Right atrium auricular region (tissue), 2 donors: ENCODE data around the gene COX7A2. TPM values are rescaled to one million over a fixed set of nuclear protein-coding genes. Genes with fewer than 3 reads are reported as not detected.

Experiments
- DNase-seq: peaks from one replicate; pipeline ENCODE4 v3.0.0-alpha.2; 2019; ENCODE audit warnings: low spot score
- H3K27ac ChIP-seq, 2 donors: fragments of 200-600 bp; sonication (generic); 1 replicate in 1 of 2; 2 replicates in 1 of 2; pipeline ENCODE4 v1.5.1; 2016 to 2019
- H3K27me3 ChIP-seq, 2 donors: fragments of 200-600 bp; sonication (generic); one replicate each; pipeline versions ENCODE4 v1.5.1 to v1.6.0; 2017 to 2019
- H3K36me3 ChIP-seq: fragments of 200-600 bp; sonication (generic); one replicate; pipeline ENCODE4 v1.5.1; 2016
- H3K4me1 ChIP-seq, 2 donors: fragments of 200-600 bp; sonication (generic); one replicate each; pipeline versions ENCODE4 v1.5.1 to v1.6.0; 2017 to 2019
- H3K4me3 ChIP-seq, 2 donors: fragments of 200-600 bp; sonication (generic); 1 replicate in 1 of 2; 2 replicates in 1 of 2; pipeline ENCODE4 v1.5.1; 2017 to 2019; ENCODE audit warnings: mild to moderate bottlenecking in 1 of 2, moderate library complexity in 1 of 2
- H3K9me3 ChIP-seq, 2 donors: fragments of 200-600 bp; sonication (generic); one replicate each; pipeline ENCODE4 v1.5.1; 2019
- CTCF ChIP-seq, 2 donors: fragments of 200-600 bp; sonication (generic); IDR thresholded peaks; one replicate each; pipeline ENCODE4 v1.5.1; 2019; ENCODE audit warnings: antibody characterized with exemption in 2 of 2
- total RNA-seq, 2 donors: library from RNA; depleted of rRNA; stranded (reverse); fragments of >200 nt; gene quantifications; one replicate each; pipeline ENCODE4 v1.1.0, GENCODE V29; 2016

The COX7A2 gene
- total RNA-seq, 2 donors from 2014 or later, result 647 to 2,028 TPM

- Histone ChIP-seq H3K36me3 (no peaks in the 10 kb centered on the region), H3K4me3 (no peak overlapping the region)
- no peak for TF ChIP-seq CTCF (IDR thresholded peaks at IDR 0.05)
Measured at GRCh38 chr6:75188221-75188925, 55.2 kb downstream of the COX7A2 start.

More at GRCh38 chr6:75188221-75188925, 55.2 kb downstream of the COX7A2 start:
- Histone ChIP-seq H3K27me3 (no peaks in the 10 kb centered on the region), H3K9me3 (peaks cover 0 to 4% of the 10 kb centered on the region in 2 donors), H3K4me1 (no peaks in the 10 kb centered on the region), H3K27ac (no peak overlapping the region)
- no peak for DNase-seq

Other genes with a start within 250 kb of the COX7A2 start
- gene COL12A1, start 37.7 kb downstream of the COX7A2 start, total RNA-seq, result 10 to 100 TPM; 28.6 to 29.7 TPM
- gene TMEM30A, start 41.0 kb upstream of the COX7A2 start, total RNA-seq, result 10 to 100 TPM; 45.6 to 47.3 TPM
- gene FILIP1, start 250.0 kb upstream of the COX7A2 start, total RNA-seq, result 100 to 1,000 TPM in 1 of 2 donors, 10 to 100 TPM in 1; 78.2 to 117 TPM